ENCODE measurements around the gene PADI1. TPM values are rescaled to one million over a fixed set of nuclear protein-coding genes. Genes with fewer than 3 reads are reported as not detected.

PADI1 gene
- total and polyA plus RNA-seq, 8 donors: 0.37 to 98.2 TPM; not detected in 6

- Histone ChIP-seq H3K9me3 (peaks cover 0 to 4% (median 0%) of the 10 kb centered on the region in 4 donors), H3K4me3 (no peak overlapping the region), H3K27me3 (peaks cover 0 to 36% (median 0%) of the 10 kb centered on the region in 3 donors), H3K36me3 (no peaks in the 10 kb centered on the region), H3K4me1 (no peaks in the 10 kb centered on the region), H3K27ac (no peak overlapping the region)
- no peak for TF ChIP-seq POLR2AphosphoS5 (IDR thresholded peaks at IDR 0.05)
- intact Hi-C loops (cut with DNase I; ENCODE audit: low total_unique reads): no loop called here
- WGBS, 5 donors: 75 to 87% (median 81%) methylated on average over 6 to 7 of the region's 7 CpGs
- DNase-seq: no peak
Observed at GRCh38 chr1:17260264-17260663, 55.3 kb downstream of the PADI1 start.

- Histone ChIP-seq H3K4me3 (no peak overlapping the region), H3K27ac (no peak overlapping the region), H3K27me3 (peaks cover 0 to 31% (median 0%) of the 10 kb centered on the region in 3 donors), H3K36me3 (no peaks in the 10 kb centered on the region), H3K9me3 (peaks cover 0 to 4% (median 0%) of the 10 kb centered on the region in 4 donors), H3K4me1 (no peaks in the 10 kb centered on the region)
- intact Hi-C loops (cut with DNase I; ENCODE audit: low total_unique reads): no loop called here
- 74 to 90% (median 86%) methylated on average over 5 of the region's 5 CpGs for WGBS, 5 donors
- TF ChIP-seq EP300 (IDR thresholded peaks at IDR 0.05): no peak
- TF ChIP-seq CTCF (IDR thresholded peaks at IDR 0.05): no peak
- no peak for TF ChIP-seq POLR2A (IDR thresholded peaks at IDR 0.05)
- TF ChIP-seq POLR2AphosphoS5 (IDR thresholded peaks at IDR 0.05): no peak
- DNase-seq: no peak
Observed at GRCh38 chr1:17260738-17261137, 55.8 kb downstream of the PADI1 start.

GRCh38 chr1:17263936-17264335, 59.0 kb downstream of the PADI1 start:
- intact Hi-C loops (cut with DNase I; ENCODE audit: low total_unique reads): no loop called here
- TF ChIP-seq EP300 (IDR thresholded peaks at IDR 0.05) (no peak), POLR2AphosphoS5 (IDR thresholded peaks at IDR 0.05) (no peak), CTCF (IDR thresholded peaks at IDR 0.05) (no peak), POLR2A (IDR thresholded peaks at IDR 0.05) (no peak)
- no peaks in the 10 kb centered on the region for H3K36me3 ChIP-seq
- H3K27me3 ChIP-seq: peaks cover 0 to 21% (median 0%) of the 10 kb centered on the region in 3 donors
- H3K4me1 ChIP-seq: no peaks in the 10 kb centered on the region
- no peak for DNase-seq
- H3K4me3 ChIP-seq: no peak overlapping the region
- no peak overlapping the region for H3K27ac ChIP-seq
- H3K9me3 ChIP-seq: peaks cover 0 to 4% (median 0%) of the 10 kb centered on the region in 4 donors

GRCh38 chr1:17264470-17264869, 59.5 kb downstream of the PADI1 start:
- Histone ChIP-seq H3K27ac (no peak overlapping the region), H3K27me3 (peaks cover 0 to 15% (median 0%) of the 10 kb centered on the region in 3 donors), H3K9me3 (peaks cover 0 to 4% (median 0%) of the 10 kb centered on the region in 4 donors), H3K4me3 (no peak overlapping the region), H3K4me1 (no peaks in the 10 kb centered on the region), H3K36me3 (no peaks in the 10 kb centered on the region)
- no peak for DNase-seq
- WGBS, 5 donors: 70 to 92% (median 91%) methylated on average over 5 of the region's 5 CpGs
- intact Hi-C loops (cut with DNase I; ENCODE audit: low total_unique reads): no loop called here
- TF ChIP-seq CTCF (IDR thresholded peaks at IDR 0.05) (no peak), POLR2AphosphoS5 (IDR thresholded peaks at IDR 0.05) (no peak), POLR2A (IDR thresholded peaks at IDR 0.05) (no peak), EP300 (IDR thresholded peaks at IDR 0.05) (no peak)

- H3K36me3 ChIP-seq: no peaks in the 10 kb centered on the region
- DNase-seq: no peak
- peaks cover 0 to 8% (median 0%) of the 10 kb centered on the region in 3 donors for H3K27me3 ChIP-seq
- intact Hi-C loops (cut with DNase I; ENCODE audit: low total_unique reads): no loop called here
- no peaks in the 10 kb centered on the region for H3K4me1 ChIP-seq
- no peak overlapping the region for H3K4me3 ChIP-seq
- peaks cover 0 to 4% (median 0%) of the 10 kb centered on the region in 4 donors for H3K9me3 ChIP-seq
- no peak overlapping the region for H3K27ac ChIP-seq
- 64 to 81% (median 70%) methylated on average over 2 of the region's 2 CpGs for WGBS, 5 donors
- no peak for TF ChIP-seq CTCF (IDR thresholded peaks at IDR 0.05)
- TF ChIP-seq POLR2AphosphoS5 (IDR thresholded peaks at IDR 0.05): no peak
- TF ChIP-seq EP300 (IDR thresholded peaks at IDR 0.05): no peak
Observed at GRCh38 chr1:17265162-17265561, 60.2 kb downstream of the PADI1 start.
